ENCODE data around the gene SRP68. TPM values are rescaled to one million over a fixed set of nuclear protein-coding genes. Genes with fewer than 3 reads are reported as not detected.

The SRP68 gene
- total and polyA plus RNA-seq, 2 of the 8 experiments (the other 6 are each of a cell fraction or from before 2014, with no cell fraction given): 57.7 to 83.5 TPM

DNA sequence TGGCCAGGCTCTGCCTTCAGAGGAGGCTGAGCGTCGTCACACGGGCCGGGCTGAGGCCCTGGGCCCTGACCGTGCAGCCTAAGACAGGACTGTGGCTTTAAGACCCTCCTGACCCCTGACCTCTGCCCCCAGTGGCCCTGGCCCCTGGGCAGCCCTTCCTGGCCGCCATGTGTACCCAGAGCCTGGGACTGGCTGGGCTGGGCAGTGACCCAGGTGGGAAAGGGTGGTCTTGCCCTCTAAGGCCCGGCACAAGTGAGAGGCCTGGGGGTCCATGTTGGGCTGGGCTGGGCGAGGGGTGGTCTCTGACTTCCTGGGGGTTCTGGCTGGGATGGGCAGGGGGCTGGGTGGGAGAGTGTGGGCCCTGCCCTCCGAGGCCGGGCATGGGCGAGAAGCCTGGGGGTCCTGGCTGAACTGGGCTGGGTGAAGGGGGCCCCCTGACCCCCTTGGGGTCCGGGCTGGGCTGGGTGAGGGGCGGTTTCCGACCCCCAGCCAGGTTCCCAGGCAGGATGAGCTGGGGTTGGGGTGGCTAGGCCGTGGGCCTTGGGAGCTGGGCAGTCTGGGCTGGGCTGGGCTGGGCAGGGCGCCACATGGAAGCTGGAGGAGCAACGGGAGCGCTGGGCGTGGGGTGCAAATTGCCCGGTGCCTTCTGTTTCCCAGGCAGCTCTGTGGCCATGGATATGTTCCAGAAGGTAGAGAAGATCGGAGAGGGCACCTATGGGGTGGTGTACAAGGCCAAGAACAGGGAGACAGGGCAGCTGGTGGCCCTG, 71.4 kb downstream of the SRP68 start, which contains the start of gene CDK3:
CDK3 (plus strand) TSS at position 101 of the 767 bp plus-strand sequence; CDS start at position 672, 571 bp downstream.
- peak within 1 kb of the TSS; percentile 18; the same call in 1 of the 2 replicates for H2AK5ac ChIP-seq (ENCODE audit: low read depth, low read length)
- H3K79me2 ChIP-seq (ENCODE audit: control insufficient read depth in 1 of 2, insufficient read depth in 2 of 2, low read length in 2 of 2): no peaks in the 10 kb centered on the region
- H2AFZ ChIP-seq (ENCODE audit: low read length): no peak within 1 kb of the TSS
- DNase-seq (ENCODE audit: low read depth in 1 of 2, low spot score in 2 of 2) (no peak), FAIRE-seq (no peak)
- no peak within 1 kb of the TSS for H2BK120ac ChIP-seq (replicated peaks; ENCODE audit: low read depth, low read length)
- H4K91ac ChIP-seq (replicated peaks; ENCODE audit: insufficient read length, low read length): peak within 1 kb of the TSS; percentile 63
- 0 out of 2 replicates have a peak within 1 kb of the TSS, but pooled peaks have one; percentile 72 for H2BK15ac ChIP-seq (ENCODE audit: low read length)
- no peak for TF ChIP-seq SP1 (IDR thresholded peaks at IDR 0.05; ENCODE audit: low read depth, low read length)
- no peak for TF ChIP-seq GABPA (IDR thresholded peaks at IDR 0.05; ENCODE audit: borderline replicate concordance, insufficient read depth, low read length)
- no peak for TF ChIP-seq KDM1A (IDR thresholded peaks at IDR 0.05; ENCODE audit: borderline replicate concordance, low read length)
- TF ChIP-seq CTBP2 (IDR thresholded peaks at IDR 0.05; ENCODE audit: borderline replicate concordance, insufficient read depth, insufficient read length, low read length): no peak
- no peak for TF ChIP-seq RFX5 (IDR thresholded peaks at IDR 0.05; ENCODE audit: borderline replicate concordance, low read depth, low read length)
- no peak for TF ChIP-seq CREB1 (IDR thresholded peaks at IDR 0.05)
- TF ChIP-seq SAP30 (IDR thresholded peaks at IDR 0.05; ENCODE audit: insufficient read depth, insufficient replicate concordance, low read length): no peak
- no peak for TF ChIP-seq KDM4A (IDR thresholded peaks at IDR 0.05; ENCODE audit: low read depth, low read length, severe bottlenecking)
- TF ChIP-seq POLR2A (IDR thresholded peaks at IDR 0.05; ENCODE audit: control extremely low read depth in 1 of 2, low read depth in 2 of 2, low read length in 2 of 2): no peak
- peak within 1 kb of the TSS; percentile 91 for H3K4ac ChIP-seq (replicated peaks; ENCODE audit: insufficient read length, low read depth, low read length)
- H3K79me1 ChIP-seq (ENCODE audit: low read depth, low read length): no peaks in the 10 kb centered on the region
- H2BK20ac ChIP-seq (ENCODE audit: low read length): 0 out of 2 replicates have a peak within 1 kb of the TSS, but pooled peaks have one; percentile 23
- H3K27ac ChIP-seq (ENCODE audit: low read depth, low read length): no peak within 1 kb of the TSS
- H3K9ac ChIP-seq (replicated peaks in 1 of 4; ENCODE audit: extremely low read depth in 1 of 4, low read depth in 3 of 4, low read length in 3 of 4): no peak within 1 kb of the TSS
- no peak within 1 kb of the TSS for H3K23ac ChIP-seq (ENCODE audit: insufficient read length)
- H3K23me2 ChIP-seq (ENCODE audit: low read depth, low read length): no peaks in the 10 kb centered on the region
- H3K4me2 ChIP-seq (ENCODE audit: insufficient read depth in 1 of 2, low read depth in 2 of 2, low read length in 2 of 2): no peak within 1 kb of the TSS
- H2BK12ac ChIP-seq (ENCODE audit: low read depth, low read length): peak within 1 kb of the TSS; percentile 60; the same call in 1 of the 2 replicates
- H3K36me3 ChIP-seq (ENCODE audit: control insufficient read depth in 2 of 4, insufficient read depth in 4 of 4, low read length in 3 of 4): no peaks in the 10 kb centered on the region; a peak in 2 of 8 replicates
- H3K4me1 ChIP-seq (replicated peaks in 1 of 4; ENCODE audit: control insufficient read depth in 3 of 4, insufficient read depth in 4 of 4, low read length in 3 of 4): no peaks in the 10 kb centered on the region; a peak in 3 of 7 replicates
- WGBS, 2 experiments (ENCODE audit: extremely low coverage in 1 of 2, insufficient coverage in 1 of 2, insufficient read length in 1 of 2, insufficient replicate concordance in 2 of 2, low coverage in 1 of 2, low lambda C conversion rate in 2 of 2, missing lambda C conversion rate in 1 of 2): 89% methylated on average over 16 of the region's 21 CpGs; no CpG with 5 or more reads in 1 of the 2 experiments
- no peak within 1 kb of the TSS for H3K56ac ChIP-seq (replicated peaks; ENCODE audit: insufficient read length, low read depth, low read length)
- H3K14ac ChIP-seq (ENCODE audit: insufficient read length): no peak within 1 kb of the TSS
- no peaks in the 10 kb centered on the region for H4K20me1 ChIP-seq (replicated peaks in 1 of 2; ENCODE audit: control insufficient read depth in 1 of 2, insufficient read depth in 2 of 2, low read length in 2 of 2)
- no peak within 1 kb of the TSS for H3K4me3 ChIP-seq (ENCODE audit: extremely low read depth in 1 of 4, insufficient read depth in 2 of 4, low read depth in 3 of 4, low read length in 4 of 4)
- no peaks in the 10 kb centered on the region for H3K9me3 ChIP-seq (ENCODE audit: insufficient read depth in 2 of 2, low read depth in 1 of 2, low read length in 1 of 2)
- no peaks in the 10 kb centered on the region for H3K27me3 ChIP-seq (replicated peaks in 1 of 4; ENCODE audit: control insufficient read depth in 3 of 4, extremely low read depth in 1 of 4, insufficient read depth in 3 of 4, low read length in 3 of 4)
- POLR2A ChIA-PET (ENCODE audit: partially characterized antibody): interaction anchor here (0.7 to 1.5 kb wide), 8 partner anchors 17 to 110 kb away, joined by 3 to 6 read pairs (median 4); partner anchors contain the start of genes FBF1, MRPL38 and TRIM65
- peak within 1 kb of the TSS; percentile 80 for H2BK5ac ChIP-seq (ENCODE audit: low read depth, low read length)
- peak within 1 kb of the TSS; percentile 95 for H4K8ac ChIP-seq (ENCODE audit: extremely low read depth, insufficient read depth, low read length)
- peak within 1 kb of the TSS; percentile 25 for H3K18ac ChIP-seq (ENCODE audit: extremely low read depth, low read length)
- CTCF ChIA-PET (ENCODE audit: partially characterized antibody): interaction anchor here (0.6 to 32.0 kb wide), 29 partner anchors 11 to 406 kb away, joined by 3 to 885 read pairs (median 4); partner anchors contain the start of genes EVPL, GALR2, MRPL38 and TRIM47
- H4K5ac ChIP-seq (ENCODE audit: insufficient read length, low read depth, low read length): peak within 1 kb of the TSS; percentile 71

Measured in H1 (cell line).